Activated CD8-positive, alpha-beta T cell treated with anti-CD3 and anti-CD28 coated beads, Interleukin-2, amount 10 ng/mL, durations not matched to agents 7 days and 5 days (primary cell): Measurements from ENCODE around the gene PTPRF. TPM values are rescaled to one million over a fixed set of nuclear protein-coding genes. Genes with fewer than 3 reads are reported as not detected.

Experiments used
- ATAC-seq: fragments of 150-1000 bp; cut with Tn5 transposase; one replicate; pipeline ENCODE4 v1.10.0; 2021; ENCODE audit warnings: moderate library complexity
- CTCF ChIA-PET: fragments of 350-600 bp; sonication (Branson Sonifier 250); formaldehyde crosslinking; loops from one replicate; lab custom pipeline; 2021; ENCODE audit warnings: antibody characterized with exemption; lab: Charles Lee
- POLR2A ChIA-PET: fragments of 350-600 bp; sonication (Branson Sonifier 250); formaldehyde crosslinking; loops from one replicate; lab custom pipeline; 2021; ENCODE audit warnings: antibody characterized with exemption; lab: Charles Lee
- DNase-seq: peaks from one replicate; pipeline ENCODE4 v3.0.0-alpha.2; 2020
- H3K27ac Mint-ChIP-seq: one replicate; pipeline ENCODE4 v1.8.0; 2021; ENCODE audit warnings: mild to moderate bottlenecking, mixed read lengths
- H3K27me3 Mint-ChIP-seq: one replicate; pipeline ENCODE4 v1.8.0; 2021; ENCODE audit warnings: low read depth, mixed read lengths
- H3K36me3 Mint-ChIP-seq: one replicate; pipeline ENCODE4 v1.8.0; 2021; ENCODE audit warnings: low read depth, mixed read lengths
- H3K4me1 Mint-ChIP-seq: one replicate; pipeline ENCODE4 v1.8.0; 2021; ENCODE audit warnings: low read depth, mixed read lengths
- H3K4me3 Mint-ChIP-seq: one replicate; pipeline ENCODE4 v1.8.0; 2021; ENCODE audit warnings: mild to moderate bottlenecking, mixed read lengths
- H3K9me3 Mint-ChIP-seq: one replicate; pipeline ENCODE4 v1.8.0; 2022; ENCODE audit warnings: mixed read lengths; ENCODE audit not compliant: insufficient read depth
- total RNA-seq, 2 experiments: library from RNA; stranded (reverse); gene quantifications; one replicate each; pipeline ENCODE4 v1.2.3, GENCODE V29; 2021

Gene PTPRF
- total RNA-seq, 2 experiments from 2014 or later = 0.61 to 0.65 TPM

DNA sequence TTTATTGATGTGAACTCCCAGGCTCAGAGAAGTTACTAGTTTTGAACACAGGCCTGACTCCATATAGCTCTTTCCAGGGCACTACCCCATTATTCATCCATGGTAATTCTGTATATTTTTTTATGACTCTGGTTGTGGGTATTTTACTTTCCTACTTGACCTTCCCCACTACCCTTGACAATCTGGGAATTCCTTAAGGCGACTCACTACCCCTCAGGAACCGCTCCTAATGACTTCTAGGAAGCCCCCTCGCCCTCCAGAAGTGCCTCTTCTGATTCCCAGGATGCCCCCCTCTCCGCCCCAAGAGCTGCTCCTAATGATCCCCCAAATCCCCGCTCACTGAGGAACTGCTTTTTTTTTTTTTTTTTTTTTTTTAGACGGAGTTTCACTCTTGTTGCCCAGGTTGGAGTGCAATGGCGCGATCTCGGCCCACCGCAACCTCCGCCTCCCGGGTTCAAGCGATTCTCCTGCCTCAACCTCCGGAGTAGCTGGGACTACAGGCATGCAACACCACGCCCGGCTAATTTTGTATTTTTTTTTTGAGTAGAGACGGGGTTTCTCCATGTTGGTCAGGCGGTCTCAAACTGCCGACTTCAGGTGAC lies 118.3 kb downstream of the PTPRF start:
- Mint-ChIP-seq H3K27me3 (peaks cover 9% of the 10 kb centered on the region), H3K4me3 (peak overlapping the region; percentile 98), H3K4me1 (peaks cover 23% of the 10 kb centered on the region), H3K27ac (peak overlapping the region; percentile 91), H3K9me3 (no peaks in the 10 kb centered on the region), H3K36me3 (peaks cover 8% of the 10 kb centered on the region)
- DNase-seq (peak; percentile 23), ATAC-seq (no peak)
- ChIA-PET CTCF (interaction anchor here (0.7 to 2.4 kb wide), 7 partner anchors 8 to 1843 kb away, joined by 3 to 15 read pairs (median 5); partner anchors contain the start of genes ARTN and PTPRF), POLR2A (interaction anchor here (0.6 to 1.5 kb wide), 9 partner anchors 13 to 1495 kb away, joined by 3 to 5 read pairs (median 3); no protein-coding TSS in a partner anchor)

DNA sequence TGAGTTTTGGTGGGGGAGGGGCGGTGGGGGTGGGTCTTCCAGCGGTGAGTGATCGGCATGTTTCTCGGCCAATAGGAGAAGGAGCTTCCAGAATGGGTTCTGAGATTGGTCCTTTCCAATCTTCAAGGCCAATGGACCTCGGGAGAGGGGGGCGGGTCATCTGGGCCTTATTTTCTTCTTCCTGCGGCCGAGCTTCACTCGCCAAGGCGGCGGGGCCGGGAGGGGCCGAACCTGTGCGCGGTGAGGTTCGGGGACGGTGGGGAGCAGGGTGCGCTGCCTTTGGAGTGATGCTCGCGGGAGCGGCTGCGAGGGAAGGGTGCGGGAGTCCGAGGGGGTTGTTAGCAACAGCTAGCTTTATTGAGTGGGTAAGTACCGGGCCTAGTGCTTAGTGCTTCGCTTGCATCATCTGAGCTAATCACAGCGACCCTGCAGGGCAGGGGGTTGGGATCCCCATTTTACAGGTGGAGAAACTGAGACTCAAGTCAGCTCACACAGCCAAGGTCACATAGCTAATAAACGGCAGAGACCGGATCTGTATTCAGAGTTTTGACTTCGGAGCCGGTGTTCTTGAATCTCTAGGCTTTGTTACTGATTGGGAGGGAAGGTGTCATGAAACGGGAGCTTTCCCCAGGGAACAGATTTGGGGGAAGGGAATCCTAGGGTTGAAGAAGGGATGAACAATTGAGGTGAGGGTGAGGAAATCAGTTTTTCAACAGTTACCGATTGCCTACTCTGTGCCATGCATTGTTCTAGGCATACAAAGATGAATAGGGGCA lies 119.8 kb downstream of the PTPRF start:
- ATAC-seq (peak; percentile 82), DNase-seq (peak; percentile 96)
- H3K27ac Mint-ChIP-seq = peak overlapping the region; percentile 91
- peaks cover 25% of the 10 kb centered on the region for H3K4me1 Mint-ChIP-seq
- ChIA-PET POLR2A (interaction anchor here (0.5 to 2.5 kb wide), 29 partner anchors 9 to 1071 kb away, joined by 3 to 20 read pairs (median 3); partner anchors contain the start of genes IPO13, MED8, PTPRF and ST3GAL3), CTCF (interaction anchor here (1.1 to 2.4 kb wide), 12 partner anchors 9 to 1841 kb away, joined by 3 to 15 read pairs (median 4); partner anchors contain the start of genes ARTN and PTPRF)
- H3K9me3 Mint-ChIP-seq = no peaks in the 10 kb centered on the region
- H3K36me3 Mint-ChIP-seq = peaks cover 17% of the 10 kb centered on the region
- peak overlapping the region; percentile 98 for H3K4me3 Mint-ChIP-seq
- peaks cover 4% of the 10 kb centered on the region for H3K27me3 Mint-ChIP-seq

DNA sequence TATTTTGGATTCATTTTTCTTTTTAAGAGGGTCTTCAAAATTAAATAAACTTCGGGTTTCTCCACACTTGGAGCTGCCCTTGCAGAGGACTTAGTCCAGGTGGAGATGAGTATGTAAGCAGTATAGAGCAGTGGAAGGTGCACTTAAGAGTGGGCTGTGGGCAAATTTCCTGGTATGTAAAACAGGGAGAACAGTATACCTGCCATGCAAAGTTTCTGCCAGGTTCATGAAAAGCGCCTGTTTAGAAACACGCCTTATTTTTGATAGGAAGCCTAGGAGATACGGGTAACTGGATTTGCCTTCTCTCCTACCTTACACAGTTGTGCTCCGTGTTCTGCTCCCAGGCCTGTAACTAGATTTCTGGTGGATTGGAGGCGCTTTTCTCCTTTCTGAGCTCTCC lies 120.5 kb downstream of the PTPRF start:
- H3K36me3 Mint-ChIP-seq = peaks cover 23% of the 10 kb centered on the region
- peak overlapping the region; percentile 98 for H3K4me3 Mint-ChIP-seq
- POLR2A ChIA-PET = interaction anchor here (0.5 to 2.5 kb wide), 13 partner anchors 11 to 262 kb away, joined by 3 to 20 read pairs (median 3); partner anchors contain the start of genes MED8, ST3GAL3 and SZT2
- H3K27me3 Mint-ChIP-seq = peaks cover 4% of the 10 kb centered on the region
- CTCF ChIA-PET = interaction anchor here (0.6 to 3.8 kb wide), 11 partner anchors 9 to 397 kb away, joined by 3 to 20 read pairs (median 5); partner anchors contain the start of genes ARTN and PTPRF
- no peaks in the 10 kb centered on the region for H3K9me3 Mint-ChIP-seq
- H3K4me1 Mint-ChIP-seq = peaks cover 25% of the 10 kb centered on the region
- DNase-seq = no peak
- no peak for ATAC-seq
- peak overlapping the region; percentile 50 for H3K27ac Mint-ChIP-seq

DNA sequence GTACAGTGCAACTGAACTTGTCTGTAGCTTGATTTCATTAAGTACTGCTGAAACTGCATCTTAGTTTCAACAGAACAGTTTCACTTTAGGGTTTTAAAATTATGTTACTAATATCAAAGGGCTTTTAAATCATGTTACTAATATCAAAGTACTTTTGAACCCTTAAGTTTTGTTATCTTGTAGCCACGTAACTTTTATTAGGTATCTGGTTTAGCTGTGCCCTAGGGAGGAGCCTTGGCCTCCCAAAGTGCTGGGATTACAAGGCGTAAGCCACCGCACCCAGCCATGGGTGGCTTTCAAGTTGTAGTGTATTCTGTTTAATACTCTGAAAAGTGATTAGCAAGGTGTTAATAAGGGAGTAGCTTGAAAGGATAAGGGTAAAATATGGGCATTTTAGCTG lies 121.2 kb downstream of the PTPRF start:
- ChIA-PET CTCF (interaction anchor here (0.6 to 3.8 kb wide), 6 partner anchors 114 to 788 kb away, joined by 3 to 20 read pairs (median 3); partner anchors contain the start of gene ARTN), POLR2A (interaction anchor here (1.4 to 2.5 kb wide), 3 partner anchors 12 to 55 kb away, joined by 3 to 20 read pairs (median 6); partner anchors contain the start of gene ST3GAL3)
- DNase-seq (no peak), ATAC-seq (no peak)
- Mint-ChIP-seq H3K4me3 (peak overlapping the region; percentile 98), H3K27ac (peak overlapping the region; percentile 50), H3K4me1 (peaks cover 25% of the 10 kb centered on the region), H3K36me3 (peaks cover 27% of the 10 kb centered on the region), H3K9me3 (no peaks in the 10 kb centered on the region), H3K27me3 (peaks cover 4% of the 10 kb centered on the region)

DNA sequence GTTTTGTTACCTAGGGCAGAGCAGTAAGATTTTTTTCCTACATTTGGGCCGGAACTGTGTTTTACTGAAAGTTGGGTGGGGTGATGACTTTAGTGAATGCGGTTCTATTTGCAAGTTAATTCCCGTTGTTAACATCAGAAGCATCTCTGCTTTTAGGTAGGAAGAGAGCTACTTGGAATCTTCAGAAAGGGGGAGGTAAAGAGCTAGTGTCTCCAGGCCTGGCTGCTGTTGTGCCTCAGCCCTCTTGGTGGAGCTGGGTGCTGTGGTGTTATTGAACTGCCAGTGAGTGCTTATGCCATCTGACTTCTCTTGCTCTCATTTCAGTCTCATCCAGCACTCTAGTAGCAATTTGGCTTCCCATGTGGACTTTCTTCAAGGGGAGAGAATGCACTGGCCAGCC lies 122.7 kb downstream of the PTPRF start:
- Mint-ChIP-seq H3K4me1 (peaks cover 25% of the 10 kb centered on the region), H3K27me3 (peaks cover under 1% of the 10 kb centered on the region), H3K9me3 (no peaks in the 10 kb centered on the region), H3K27ac (peak overlapping the region; percentile 5), H3K36me3 (peaks cover 33% of the 10 kb centered on the region), H3K4me3 (no peak overlapping the region)
- POLR2A ChIA-PET = no interaction called here
- DNase-seq (peak; percentile 31), ATAC-seq (no peak)
- CTCF ChIA-PET = interaction anchor here (0.9 to 3.8 kb wide), 6 partner anchors 12 to 426 kb away, joined by 3 to 20 read pairs (median 4); partner anchors contain the start of gene ARTN

DNA sequence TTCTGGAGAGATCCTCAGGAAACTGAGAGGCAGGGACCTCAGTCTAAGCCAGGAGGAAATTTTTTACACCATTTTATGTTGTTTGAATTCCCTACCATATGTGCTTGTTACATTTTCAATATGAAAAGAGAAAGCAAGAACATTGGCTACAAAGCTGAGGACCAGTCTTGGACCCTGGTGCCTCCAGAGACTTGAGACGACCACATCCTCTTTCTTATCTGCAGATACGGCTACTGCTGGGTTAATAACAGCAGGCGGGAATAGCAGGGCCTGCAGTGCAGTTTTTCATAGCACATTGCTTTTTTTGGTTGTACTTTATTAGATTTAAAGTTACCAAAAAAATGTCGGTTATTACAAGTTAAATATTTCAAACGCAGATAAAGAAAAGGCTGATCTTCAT lies 123.2 kb downstream of the PTPRF start:
- ChIA-PET POLR2A (no interaction called here), CTCF (interaction anchor here (0.9 to 3.8 kb wide), 6 partner anchors 12 to 427 kb away, joined by 3 to 20 read pairs (median 4); partner anchors contain the start of gene ARTN)
- Mint-ChIP-seq H3K36me3 (peaks cover 33% of the 10 kb centered on the region), H3K4me3 (no peak overlapping the region), H3K27ac (no peak overlapping the region), H3K27me3 (no peaks in the 10 kb centered on the region), H3K4me1 (peaks cover 23% of the 10 kb centered on the region), H3K9me3 (no peaks in the 10 kb centered on the region)
- no peak for DNase-seq
- ATAC-seq = no peak

DNA sequence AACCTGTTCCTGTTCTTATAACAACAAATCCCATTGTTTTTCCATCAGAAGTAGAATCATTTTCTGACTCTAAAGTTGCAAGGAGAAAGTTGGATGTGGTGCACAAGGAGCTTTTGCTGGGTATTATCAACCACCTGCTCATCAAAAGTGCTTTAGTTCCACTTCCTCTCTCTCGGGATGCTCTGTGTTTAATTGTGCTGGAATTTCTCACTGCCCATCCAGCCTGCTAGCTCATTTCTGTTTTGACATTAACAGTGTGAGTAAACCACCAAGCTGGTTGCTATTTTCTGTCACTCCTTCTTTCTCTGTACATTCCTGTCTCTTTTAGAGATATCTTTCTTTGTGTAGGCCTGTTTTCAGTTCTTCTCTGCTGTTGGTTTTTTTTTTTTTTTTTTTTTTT lies 125.3 kb downstream of the PTPRF start:
- Mint-ChIP-seq H3K27me3 (no peaks in the 10 kb centered on the region), H3K36me3 (peaks cover 43% of the 10 kb centered on the region), H3K9me3 (no peaks in the 10 kb centered on the region), H3K27ac (no peak overlapping the region), H3K4me1 (peaks cover 21% of the 10 kb centered on the region), H3K4me3 (no peak overlapping the region)
- ATAC-seq = no peak
- DNase-seq = no peak
- POLR2A ChIA-PET = no interaction called here
- CTCF ChIA-PET = interaction anchor here (0.9 kb wide), 1 partner anchor 11 kb away, joined by 3 read pairs; no protein-coding TSS in a partner anchor

DNA sequence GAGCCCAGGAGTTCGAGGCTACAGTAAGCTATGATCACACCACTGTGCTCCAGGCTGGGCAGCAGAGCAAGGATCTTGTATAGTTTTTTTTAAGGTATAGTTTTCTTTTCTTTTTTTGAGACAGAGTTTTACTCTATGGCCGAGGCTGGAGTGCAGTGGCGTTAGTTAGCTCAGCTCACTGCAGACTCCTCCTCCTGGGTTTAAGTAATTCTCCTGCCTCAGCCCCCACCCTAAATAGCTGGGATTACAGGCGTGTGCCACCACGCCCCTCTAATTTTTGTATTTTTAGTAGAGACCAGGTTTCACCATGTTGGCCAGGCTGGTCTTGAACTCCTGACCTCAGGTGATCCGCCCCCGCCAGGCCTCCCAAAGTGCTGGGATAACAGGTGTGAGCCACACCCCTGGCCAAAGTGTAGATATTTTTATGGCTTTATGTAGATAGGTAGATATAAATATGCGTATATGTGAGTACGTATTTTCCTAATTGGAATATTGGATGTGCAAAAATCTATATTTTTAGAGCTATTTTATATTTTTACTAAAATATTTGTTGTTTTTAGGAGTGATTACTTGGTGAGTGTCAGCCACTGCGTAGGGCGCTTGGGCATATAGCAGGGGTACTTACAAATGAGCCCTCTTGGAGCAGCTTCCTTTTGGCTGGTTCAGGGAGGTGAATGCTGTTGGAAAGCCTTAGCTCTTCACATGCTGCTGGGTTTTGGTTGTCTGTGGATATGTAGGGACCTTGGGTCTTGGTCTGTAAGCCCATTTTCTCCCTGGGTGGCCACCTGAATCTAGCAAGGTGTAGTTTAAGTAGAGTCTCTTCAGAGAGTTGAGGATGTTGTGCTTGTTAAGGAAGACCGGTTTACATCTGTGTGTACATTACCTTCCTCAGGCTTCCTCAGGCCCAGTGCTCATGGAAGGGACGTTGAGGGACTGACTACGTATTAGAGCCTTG lies 128.8 kb downstream of the PTPRF start:
- ATAC-seq = no peak
- no peaks in the 10 kb centered on the region for H3K27me3 Mint-ChIP-seq

DNA sequence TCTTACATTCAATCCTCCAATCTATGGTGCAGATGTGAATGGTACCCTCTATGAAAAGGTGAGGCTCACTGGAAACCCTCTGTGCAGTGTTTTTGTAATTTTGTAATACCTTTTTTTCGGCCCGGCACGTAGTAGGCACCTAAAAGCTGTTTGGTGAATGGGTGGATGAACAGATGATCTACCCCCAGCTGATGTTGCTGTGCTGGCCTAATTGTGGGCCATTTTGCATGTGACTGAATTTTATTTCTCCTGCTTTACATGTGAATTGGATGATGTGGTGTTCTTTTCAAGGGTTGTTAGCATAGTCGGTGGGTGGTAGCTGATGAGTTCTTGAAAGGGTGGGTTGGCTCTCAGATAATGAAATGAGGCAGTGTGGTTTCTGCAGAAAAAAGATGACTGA lies 129.7 kb downstream of the PTPRF start:
- H3K9me3 Mint-ChIP-seq = no peaks in the 10 kb centered on the region
- H3K4me1 Mint-ChIP-seq = no peaks in the 10 kb centered on the region
- POLR2A ChIA-PET = interaction anchor here (0.6 kb wide), 1 partner anchor 266 kb away, joined by 3 read pairs; no protein-coding TSS in a partner anchor
- ATAC-seq (no peak), DNase-seq (no peak)
- no peak overlapping the region for H3K27ac Mint-ChIP-seq
- H3K4me3 Mint-ChIP-seq = no peak overlapping the region
- CTCF ChIA-PET = interaction anchor here (1.3 to 1.4 kb wide), 3 partner anchors 10 to 274 kb away, joined by 4 to 5 read pairs (median 4); partner anchors contain the start of gene KDM4A
- no peaks in the 10 kb centered on the region for H3K27me3 Mint-ChIP-seq
- peaks cover 62% of the 10 kb centered on the region for H3K36me3 Mint-ChIP-seq

More for the DNA sequence above, 128.8 kb downstream of the PTPRF start:
- H3K36me3 Mint-ChIP-seq = peaks cover 61% of the 10 kb centered on the region
- DNase-seq = no peak
- POLR2A ChIA-PET = no interaction called here
- no peaks in the 10 kb centered on the region for H3K9me3 Mint-ChIP-seq
- CTCF ChIA-PET = interaction anchor here (1.3 to 1.4 kb wide), 2 partner anchors 9 to 104 kb away, joined by 4 to 5 read pairs; partner anchors contain the start of gene KDM4A
- no peak overlapping the region for H3K27ac Mint-ChIP-seq
- no peak overlapping the region for H3K4me3 Mint-ChIP-seq
- H3K4me1 Mint-ChIP-seq = no peaks in the 10 kb centered on the region

DNA sequence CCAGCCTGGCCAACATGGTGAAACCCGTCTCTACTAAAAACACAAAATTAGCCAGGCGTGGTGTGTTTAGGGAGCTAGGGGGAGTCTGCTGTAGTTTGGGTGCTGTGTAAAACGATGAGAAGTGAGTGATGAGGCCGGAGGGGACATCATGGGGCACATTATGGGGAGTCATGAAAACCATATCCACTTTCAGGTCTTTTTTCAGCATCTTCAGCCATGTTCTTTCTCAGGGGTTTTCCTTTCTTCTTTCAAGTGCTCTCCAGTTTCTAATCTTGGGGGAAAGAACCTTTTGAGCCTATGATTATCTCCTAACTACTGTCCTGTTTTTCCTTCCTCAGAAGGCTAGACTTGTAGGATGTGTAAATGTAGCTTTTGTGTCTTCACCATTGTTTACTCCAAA lies 133.7 kb downstream of the PTPRF start:
- no peak for DNase-seq
- H3K9me3 Mint-ChIP-seq = no peaks in the 10 kb centered on the region
- H3K4me1 Mint-ChIP-seq = no peaks in the 10 kb centered on the region
- ChIA-PET POLR2A (interaction anchor here (1.5 kb wide), 1 partner anchor 13 kb away, joined by 6 read pairs; no protein-coding TSS in a partner anchor), CTCF (no interaction called here)
- H3K27ac Mint-ChIP-seq = peak overlapping the region; percentile 18
- peaks cover 81% of the 10 kb centered on the region for H3K36me3 Mint-ChIP-seq
- H3K27me3 Mint-ChIP-seq = no peaks in the 10 kb centered on the region
- no peak overlapping the region for H3K4me3 Mint-ChIP-seq
- no peak for ATAC-seq
